Nephron progenitor cell (in vitro differentiated cells): ENCODE data around the gene CFAP43.

ENCODE experiments used
- DNase-seq: peaks from one replicate; pipeline ENCODE4 v3.0.0; 2021
- H3K27ac Mint-ChIP-seq: 2 replicates; pipeline ENCODE4 v1.8.0; 2021; ENCODE audit warnings: mild to moderate bottlenecking, moderate library complexity, mixed read lengths
- H3K27me3 Mint-ChIP-seq: 2 replicates; pipeline ENCODE4 v1.8.0; 2021; ENCODE audit warnings: mild to moderate bottlenecking, low read depth, mixed read lengths; ENCODE audit not compliant: poor library complexity
- H3K36me3 Mint-ChIP-seq: 2 replicates; pipeline ENCODE4 v1.8.0; 2021; ENCODE audit warnings: low read depth, mixed read lengths
- H3K4me1 Mint-ChIP-seq: 2 replicates; pipeline ENCODE4 v1.8.0; 2021; ENCODE audit warnings: mixed read lengths
- H3K4me3 Mint-ChIP-seq: 2 replicates; pipeline ENCODE4 v1.8.0; 2021; ENCODE audit warnings: mild to moderate bottlenecking, moderate library complexity, mixed read lengths
- H3K9me3 Mint-ChIP-seq: 2 replicates; pipeline ENCODE4 v1.8.0; 2021; ENCODE audit warnings: mild to moderate bottlenecking, moderate library complexity, mixed read lengths
- CTCF ChIP-seq: fragments of 200-600 bp; sonication (generic); IDR thresholded peaks from 2 replicates; pipeline ENCODE4 v1.5.0; 2021; ENCODE audit warnings: antibody characterized with exemption

CFAP43 gene

GRCh38 chr10:104259456-104259855 lies 27.3 kb upstream of the CFAP43 start:
- H3K27ac Mint-ChIP-seq = no peak overlapping the region
- H3K4me1 Mint-ChIP-seq = peaks cover 17% of the 10 kb centered on the region
- no peaks in the 10 kb centered on the region for H3K9me3 Mint-ChIP-seq
- TF ChIP-seq CTCF = no peak
- peaks cover 1% of the 10 kb centered on the region for H3K27me3 Mint-ChIP-seq
- DNase-seq = no peak
- H3K36me3 Mint-ChIP-seq = peaks cover 45% of the 10 kb centered on the region
- no peak overlapping the region for H3K4me3 Mint-ChIP-seq

- no peak for TF ChIP-seq CTCF
- H3K27ac Mint-ChIP-seq = no peak overlapping the region
- no peaks in the 10 kb centered on the region for H3K9me3 Mint-ChIP-seq
- H3K4me1 Mint-ChIP-seq = peaks cover 29% of the 10 kb centered on the region
- no peak overlapping the region for H3K4me3 Mint-ChIP-seq
- peaks cover 14% of the 10 kb centered on the region for H3K27me3 Mint-ChIP-seq
- H3K36me3 Mint-ChIP-seq = peaks cover 37% of the 10 kb centered on the region
- no peak for DNase-seq
Observed at GRCh38 chr10:104258209-104258608, 26.0 kb upstream of the CFAP43 start.

- Mint-ChIP-seq H3K9me3 (no peaks in the 10 kb centered on the region), H3K4me1 (peaks cover 38% of the 10 kb centered on the region), H3K4me3 (peak overlapping the region; percentile 29), H3K27ac (no peak overlapping the region), H3K27me3 (peaks cover 21% of the 10 kb centered on the region), H3K36me3 (peaks cover 37% of the 10 kb centered on the region)
- DNase-seq = no peak
- no peak for TF ChIP-seq CTCF
Observed at GRCh38 chr10:104257235-104257634, 25.1 kb upstream of the CFAP43 start.

- Mint-ChIP-seq H3K9me3 (no peaks in the 10 kb centered on the region), H3K36me3 (peaks cover 35% of the 10 kb centered on the region), H3K4me1 (peaks cover 38% of the 10 kb centered on the region), H3K27ac (no peak overlapping the region), H3K27me3 (peaks cover 26% of the 10 kb centered on the region), H3K4me3 (peak overlapping the region; percentile 93)
- no peak for DNase-seq
- TF ChIP-seq CTCF = no peak
Observed at GRCh38 chr10:104256335-104256961, 24.3 kb upstream of the CFAP43 start.

GRCh38 chr10:104255311-104255981 lies 23.3 kb upstream of the CFAP43 start:
- Mint-ChIP-seq H3K27ac (no peak overlapping the region), H3K27me3 (peaks cover 26% of the 10 kb centered on the region), H3K36me3 (peaks cover 25% of the 10 kb centered on the region), H3K4me1 (peaks cover 46% of the 10 kb centered on the region), H3K4me3 (peak overlapping the region; percentile 93), H3K9me3 (no peaks in the 10 kb centered on the region)
- DNase-seq = no peak
- TF ChIP-seq CTCF = no peak
